Naive thymus-derived CD4-positive, alpha-beta T cell (primary cell): ENCODE data around the gene RABL6. TPM values are rescaled to one million over a fixed set of nuclear protein-coding genes. Genes with fewer than 3 reads are reported as not detected.
"Not testable (repeated sequence)": the region's sequence is repeated elsewhere in the genome, so short reads cannot be mapped to it uniquely, and the experiment has no call there.

Experiments
- ATAC-seq: fragments of 150-1000 bp; cut with Tn5 transposase; 2 replicates; pipeline ENCODE4 v1.10.0; 2021; ENCODE audit warnings: mild to moderate bottlenecking, moderate library complexity
- CTCF ChIA-PET: fragments of 350-600 bp; sonication (Branson Sonifier 250); formaldehyde crosslinking; loops from one replicate; lab custom pipeline; 2021; ENCODE audit warnings: antibody characterized with exemption; lab: Charles Lee
- POLR2A ChIA-PET: fragments of 350-600 bp; sonication (Branson Sonifier 250); formaldehyde crosslinking; loops from one replicate; lab custom pipeline; 2021; ENCODE audit warnings: antibody characterized with exemption, inconsistent platforms; lab: Charles Lee
- DNase-seq, 9 donors: peaks; one replicate each; pipeline versions ENCODE4 v3.0.0 to v3.0.0-alpha.2; 2020 to 2022; ENCODE audit warnings: mixed read lengths in 1 of 9
- H3K27ac ChIP-seq: one replicate; pipeline ENCODE4 v1.7.0; 2013; ENCODE audit warnings: mild to moderate bottlenecking, low read depth, low read length, moderate library complexity
- H3K27me3 ChIP-seq, 2 donors: one replicate each; pipeline ENCODE4 v1.7.0; 2013; ENCODE audit warnings: low read length in 2 of 2, mild to moderate bottlenecking in 2 of 2, moderate library complexity in 2 of 2; ENCODE audit not compliant: control insufficient read depth in 2 of 2, insufficient read depth in 2 of 2
- H3K36me3 ChIP-seq, 3 experiments: 1 replicate in 2 of 3; 2 replicates in 1 of 3; pipeline ENCODE4 v1.7.0; 2013; ENCODE audit warnings: low read length in 3 of 3, mild to moderate bottlenecking in 3 of 3, moderate library complexity in 1 of 3; ENCODE audit not compliant: insufficient read depth in 3 of 3, control insufficient read depth in 2 of 3
- H3K4me1 ChIP-seq, 2 donors: one replicate each; pipeline ENCODE4 v1.7.0; 2013; ENCODE audit warnings: low read length in 2 of 2, mild to moderate bottlenecking in 2 of 2, moderate library complexity in 1 of 2; ENCODE audit not compliant: control insufficient read depth in 2 of 2, insufficient read depth in 2 of 2
- H3K4me3 ChIP-seq: 2 replicates; pipeline ENCODE4 v1.7.0; 2013; ENCODE audit warnings: mild to moderate bottlenecking, low read length
- H3K9me3 ChIP-seq, 3 experiments: 1 replicate in 2 of 3; 2 replicates in 1 of 3; pipeline ENCODE4 v1.7.0; 2013; ENCODE audit warnings: low read length in 3 of 3; ENCODE audit not compliant: control insufficient read depth in 2 of 3
- H3K27ac Mint-ChIP-seq, 9 donors: one replicate each; pipeline ENCODE4 v1.8.0; 2020 to 2022; ENCODE audit warnings: mixed read lengths in 9 of 9, mild to moderate bottlenecking in 8 of 9, moderate library complexity in 5 of 9, inconsistent platforms in 2 of 9
- H3K27me3 Mint-ChIP-seq, 5 donors: one replicate each; pipeline ENCODE4 v1.8.0; 2021 to 2022; ENCODE audit warnings: mixed read lengths in 5 of 5, mild to moderate bottlenecking in 1 of 5
- H3K36me3 Mint-ChIP-seq, 5 donors: one replicate each; pipeline ENCODE4 v1.8.0; 2020 to 2022; ENCODE audit warnings: mixed read lengths in 5 of 5, mild to moderate bottlenecking in 3 of 5, inconsistent platforms in 1 of 5
- H3K4me1 Mint-ChIP-seq, 7 donors: one replicate each; pipeline ENCODE4 v1.8.0; 2020 to 2022; ENCODE audit warnings: mixed read lengths in 7 of 7, mild to moderate bottlenecking in 3 of 7, inconsistent platforms in 1 of 7
- H3K4me3 Mint-ChIP-seq, 10 donors: one replicate each; pipeline ENCODE4 v1.8.0; 2020 to 2022; ENCODE audit warnings: mild to moderate bottlenecking in 10 of 10, mixed read lengths in 10 of 10, moderate library complexity in 6 of 10, inconsistent platforms in 2 of 10
- H3K9me3 Mint-ChIP-seq, 11 donors: one replicate each; pipeline ENCODE4 v1.8.0; 2020 to 2022; ENCODE audit warnings: mixed read lengths in 11 of 11, mild to moderate bottlenecking in 4 of 11, inconsistent platforms in 1 of 11, moderate library complexity in 1 of 11
- intact Hi-C, 2 donors: fragments of 100-400 bp; cut with micrococcal nuclease; formaldehyde crosslinking; loops; one replicate each; pipeline ENCODE4 v1.15.1; 2023
- polyA plus RNA-seq, 2 donors: library from polyadenylated mRNA; unstranded; fragments of 300-500 nt; fragmentation: Illumina TruSeq; gene quantifications; one replicate each; pipeline ENCODE4 v1.2.3, GENCODE V29; 2021
- total RNA-seq, 6 experiments: library from RNA in 5 of 6; stranded (reverse) in 5 of 6; gene quantifications; 1 replicate in 5 of 6; 2 replicates in 1 of 6; pipeline ENCODE4 v1.2.3 and lab custom pipeline; 2021 to 2026

Gene RABL6
- total and polyA plus RNA-seq, 7 experiments from 2014 or later, result 9.4 to 100 (median 60.7) TPM

- Mint-ChIP-seq H3K4me1 (peaks cover 5 to 18% (median 8%) of the 10 kb centered on the region in 7 donors), H3K9me3 (peaks cover 0 to 3% (median 0%) of the 10 kb centered on the region in 11 donors), H3K36me3 (no peaks in the 10 kb centered on the region), H3K4me3 (no peak overlapping the region), H3K27me3 (peaks cover 0 to 50% (median 0%) of the 10 kb centered on the region in 5 donors), H3K27ac (no peak overlapping the region)
- CTCF ChIA-PET, result interaction anchor here (0.8 to 1.4 kb wide), 2 partner anchors 12 to 245 kb away, joined by 3 read pairs; no protein-coding TSS in a partner anchor
- H3K9me3 ChIP-seq, result no peaks in the 10 kb centered on the region
- DNase-seq (no peak), ATAC-seq (no peak)
- POLR2A ChIA-PET, result no interaction called here
- intact Hi-C loops, result loop anchor here (1.0 to 10.0 kb wide), 3 partner anchors 14 to 299 kb away; no protein-coding TSS in a partner anchor
- H3K4me1 ChIP-seq, result no peaks in the 10 kb centered on the region
- no peak overlapping the region for H3K27ac ChIP-seq
- H3K4me3 ChIP-seq, result no peak overlapping the region
- no peaks in the 10 kb centered on the region for H3K36me3 ChIP-seq
- no peaks in the 10 kb centered on the region for H3K27me3 ChIP-seq
These were observed 23.3 kb upstream of the RABL6 start for GRCh38 chr9:136784249-136784996.

- ATAC-seq (peak; percentile 63), DNase-seq (no peak)
- Mint-ChIP-seq H3K27me3 (peaks cover 0 to 46% (median 0%) of the 10 kb centered on the region in 5 donors), H3K9me3 (peaks cover 0 to 3% (median 0%) of the 10 kb centered on the region in 11 donors), H3K27ac (peak overlapping the region in 1 of 9 donors; percentile 7), H3K4me3 (no peak overlapping the region), H3K4me1 (peaks cover 5 to 18% (median 8%) of the 10 kb centered on the region in 7 donors), H3K36me3 (no peaks in the 10 kb centered on the region)
- POLR2A ChIA-PET, result no interaction called here
- intact Hi-C loops, result loop anchor here (1.0 to 10.0 kb wide), 4 partner anchors 14 to 300 kb away; no protein-coding TSS in a partner anchor
- Histone ChIP-seq H3K27ac (no peak overlapping the region), H3K9me3 (no peaks in the 10 kb centered on the region), H3K4me1 (peaks cover 0 to under 1% of the 10 kb centered on the region in 2 donors), H3K4me3 (no peak overlapping the region), H3K36me3 (no peaks in the 10 kb centered on the region), H3K27me3 (no peaks in the 10 kb centered on the region)
- CTCF ChIA-PET, result interaction anchor here (0.6 to 6.3 kb wide), 2 partner anchors 250 to 455 kb away, joined by 6 to 49 read pairs; no protein-coding TSS in a partner anchor
These were observed 22.8 kb upstream of the RABL6 start for GRCh38 chr9:136784997-136785361.

- not testable (repeated sequence) for H3K27ac Mint-ChIP-seq, H3K27ac ChIP-seq, H3K9me3 Mint-ChIP-seq, H3K4me3 ChIP-seq, ATAC-seq, H3K4me1 ChIP-seq, H3K27me3 ChIP-seq, H3K36me3 ChIP-seq, DNase-seq, H3K9me3 ChIP-seq, H3K36me3 Mint-ChIP-seq, H3K4me3 Mint-ChIP-seq
- Mint-ChIP-seq H3K27me3 (peaks cover 0 to 41% (median 0%) of the 10 kb centered on the region in 5 donors), H3K4me1 (peaks cover 5 to 23% (median 12%) of the 10 kb centered on the region in 7 donors)
- POLR2A ChIA-PET, result interaction anchor here (0.6 kb wide), 1 partner anchor 58 kb away, joined by 3 read pairs; no protein-coding TSS in a partner anchor
- intact Hi-C loops, result loop anchor here (2.0 to 10.0 kb wide), 3 partner anchors 15 to 279 kb away; no protein-coding TSS in a partner anchor
- CTCF ChIA-PET, result interaction anchor here (0.6 to 6.3 kb wide), 4 partner anchors 25 to 454 kb away, joined by 3 to 49 read pairs (median 5); no protein-coding TSS in a partner anchor
These were observed 22.0 kb upstream of the RABL6 start for GRCh38 chr9:136785565-136786355.

DNA sequence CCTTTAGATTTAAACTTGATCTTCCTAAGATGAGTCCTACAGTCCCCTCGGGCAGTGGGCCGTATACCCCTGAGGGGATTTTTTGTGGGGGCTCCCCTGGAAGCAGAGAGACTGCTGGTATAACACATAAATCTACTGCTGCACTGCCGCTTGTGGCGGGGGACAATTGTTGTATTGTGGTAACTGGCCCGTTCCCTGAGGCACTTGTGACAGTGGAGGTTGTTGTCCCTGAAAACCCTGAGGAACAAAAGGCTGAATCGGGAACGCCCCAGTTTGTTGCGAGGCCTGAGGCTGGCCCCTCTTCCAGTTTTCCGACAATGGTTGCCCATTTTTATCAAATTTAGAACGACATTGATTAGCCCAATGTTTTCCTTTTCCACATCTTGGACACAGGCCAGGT lies 21.3 kb upstream of the RABL6 start:
- no peaks in the 10 kb centered on the region for H3K36me3 Mint-ChIP-seq
- peaks cover 5 to 23% (median 12%) of the 10 kb centered on the region in 7 donors for H3K4me1 Mint-ChIP-seq
- POLR2A ChIA-PET, result interaction anchor here (0.6 kb wide), 1 partner anchor 59 kb away, joined by 3 read pairs; no protein-coding TSS in a partner anchor
- H3K9me3 Mint-ChIP-seq, result peaks cover 0 to 1% (median 0%) of the 10 kb centered on the region in 11 donors
- H3K9me3 ChIP-seq, result no peaks in the 10 kb centered on the region
- no peak overlapping the region for H3K4me3 Mint-ChIP-seq
- no peak overlapping the region for H3K27ac ChIP-seq
- no peaks in the 10 kb centered on the region for H3K27me3 ChIP-seq
- H3K4me1 ChIP-seq, result peaks cover 6 to 8% of the 10 kb centered on the region in 2 donors
- DNase-seq, result no peak
- H3K4me3 ChIP-seq, result no peak overlapping the region
- H3K27ac Mint-ChIP-seq, result no peak overlapping the region
- ATAC-seq, result no peak
- no peaks in the 10 kb centered on the region for H3K36me3 ChIP-seq
- CTCF ChIA-PET, result interaction anchor here (0.6 to 6.3 kb wide), 5 partner anchors 24 to 334 kb away, joined by 3 to 49 read pairs (median 3); no protein-coding TSS in a partner anchor
- peaks cover 0 to 37% (median 0%) of the 10 kb centered on the region in 5 donors for H3K27me3 Mint-ChIP-seq
- intact Hi-C loops, result loop anchor here in 1 of 2 donors (5.0 to 10.0 kb wide), 2 partner anchors 59 to 278 kb away; no protein-coding TSS in a partner anchor

- H3K36me3 Mint-ChIP-seq, H3K27ac Mint-ChIP-seq, H3K27me3 ChIP-seq, H3K27ac ChIP-seq, POLR2A ChIA-PET, ATAC-seq, H3K4me3 Mint-ChIP-seq, H3K9me3 Mint-ChIP-seq, H3K4me3 ChIP-seq, H3K9me3 ChIP-seq, DNase-seq, H3K36me3 ChIP-seq: not testable (repeated sequence)
- peaks cover 10 to 12% of the 10 kb centered on the region in 2 donors for H3K4me1 ChIP-seq
- intact Hi-C loops, result loop anchor here (1.0 to 10.0 kb wide), 5 partner anchors 55 to 278 kb away; partner anchors contain the start of gene AJM1 (in 1 of the 2)
- CTCF ChIA-PET, result interaction anchor here (0.6 to 6.3 kb wide), 7 partner anchors 9 to 335 kb away, joined by 3 to 49 read pairs (median 3); no protein-coding TSS in a partner anchor
- H3K27me3 Mint-ChIP-seq, result peaks cover 0 to 34% (median 0%) of the 10 kb centered on the region in 5 donors
- H3K4me1 Mint-ChIP-seq, result peaks cover 7 to 24% (median 14%) of the 10 kb centered on the region in 7 donors
These were observed 20.8 kb upstream of the RABL6 start for GRCh38 chr9:136786983-136787382.
